OCI-LY1 (cell line): Measurements from ENCODE around the gene DDX50.

Experiments
- H2AFZ ChIP-seq: fragments of 200-600 bp; sonication (generic), shearing (Covaris generic); 2 replicates; pipeline ENCODE4 v1.6.0; 2014; ENCODE audit warnings: antibody characterized with exemption, mild to moderate bottlenecking, low read length
- H3F3A ChIP-seq: fragments of 200-600 bp; sonication (generic), shearing (Covaris generic); 2 replicates; pipeline ENCODE4 v1.6.0; 2014; ENCODE audit warnings: mild to moderate bottlenecking, antibody characterized with exemption, low read length, moderate library complexity; ENCODE audit not compliant: insufficient read depth
- H3K27ac ChIP-seq: fragments of 200-600 bp; sonication (generic); 2 replicates; pipeline ENCODE4 v1.5.1; 2014; ENCODE audit warnings: low read length, mixed run types, mild to moderate bottlenecking, low read depth; ENCODE audit not compliant: poor library complexity, severe bottlenecking
- H3K27me3 ChIP-seq: fragments of 200-600 bp; sonication (generic); 2 replicates; pipeline ENCODE4 v1.6.0; 2014; ENCODE audit warnings: antibody characterized with exemption, mild to moderate bottlenecking, low read length, moderate library complexity; ENCODE audit not compliant: insufficient read depth
- H3K36me3 ChIP-seq: fragments of 200-600 bp; sonication (generic); 2 replicates; pipeline ENCODE4 v1.6.1; 2014; ENCODE audit warnings: mild to moderate bottlenecking, antibody characterized with exemption, low read length, moderate library complexity, mixed read lengths; ENCODE audit not compliant: insufficient read depth
- H3K4me1 ChIP-seq: fragments of 200-600 bp; sonication (generic); 2 replicates; pipeline ENCODE4 v1.5.1; 2014; ENCODE audit warnings: mild to moderate bottlenecking, low read length, moderate library complexity; ENCODE audit not compliant: insufficient read depth, severe bottlenecking
- H3K4me2 ChIP-seq: fragments of 200-600 bp; sonication (generic), shearing (Covaris generic); 2 replicates; pipeline ENCODE4 v1.6.1; 2014; ENCODE audit warnings: low read length
- H3K4me3 ChIP-seq: fragments of 200-600 bp; sonication (generic); 2 replicates; pipeline ENCODE4 v1.5.1; 2014; ENCODE audit warnings: low read length, low read depth, mild to moderate bottlenecking, mixed read lengths; ENCODE audit not compliant: poor library complexity, severe bottlenecking
- H3K79me2 ChIP-seq: fragments of 200-600 bp; shearing (Covaris generic); 2 replicates; pipeline ENCODE4 v1.6.1; 2016; ENCODE audit warnings: mixed run types, low read length, mixed read lengths; ENCODE audit not compliant: insufficient read depth
- H3K9ac ChIP-seq: fragments of 200-600 bp; sonication (generic), shearing (Covaris generic); 2 replicates; pipeline ENCODE4 v1.6.1; 2014; ENCODE audit warnings: mild to moderate bottlenecking, low read length, mixed read lengths
- H3K9me2 ChIP-seq: fragments of 200-600 bp; sonication (generic), shearing (Covaris generic); 2 replicates; pipeline ENCODE4 v1.6.1; 2014; ENCODE audit warnings: low read depth, mild to moderate bottlenecking, low read length, mixed read lengths
- H3K9me3 ChIP-seq: fragments of 200-600 bp; shearing (Covaris generic); 2 replicates; pipeline ENCODE4 v1.6.1; 2014; ENCODE audit warnings: low read length, mixed read lengths
- H4K20me1 ChIP-seq: fragments of 200-600 bp; sonication (generic), shearing (Covaris generic); 2 replicates; pipeline ENCODE4 v1.6.0; 2016; ENCODE audit warnings: mild to moderate bottlenecking, low read length; ENCODE audit not compliant: insufficient read depth
- CTCF ChIP-seq: fragments of 200-600 bp; sonication (generic), shearing (Covaris generic); IDR thresholded peaks from 2 replicates; pipeline ENCODE4 v1.5.1; 2017; ENCODE audit warnings: mild to moderate bottlenecking, antibody characterized with exemption, low read length, moderate library complexity, mixed read lengths
- EZH2 ChIP-seq: fragments of 200-600 bp; sonication (generic), shearing (Covaris generic); IDR thresholded peaks from 2 replicates; pipeline ENCODE4 v1.8.0; 2017; ENCODE audit warnings: borderline replicate concordance, mixed run types, mild to moderate bottlenecking, antibody characterized with exemption, low read length, moderate library complexity, mixed read lengths

DDX50 gene

DNA sequence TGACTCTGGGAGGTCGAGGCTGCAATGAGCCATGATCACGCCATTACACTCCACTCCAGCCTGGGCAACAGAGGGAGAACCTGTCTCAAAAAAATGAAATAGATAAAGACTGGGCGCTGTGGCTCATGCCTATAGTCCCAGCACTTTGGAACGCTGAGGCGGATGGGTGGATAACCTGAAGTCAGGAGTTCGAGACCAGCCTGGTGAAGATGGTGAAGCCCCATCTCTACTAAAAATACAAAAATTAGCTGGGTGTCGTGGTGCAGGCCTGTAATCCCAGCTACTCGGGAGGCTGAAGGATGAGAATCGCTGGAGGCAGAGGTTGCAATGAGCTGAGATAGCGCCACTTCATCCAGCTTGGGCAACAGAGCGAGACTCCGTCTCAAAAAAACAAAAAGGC lies 53.8 kb downstream of the DDX50 start:
- H3K79me2 ChIP-seq = peaks cover 38% of the 10 kb centered on the region
- H3F3A ChIP-seq = no peaks in the 10 kb centered on the region
- H2AFZ ChIP-seq = no peak overlapping the region
- H3K9me3 ChIP-seq = no peaks in the 10 kb centered on the region
- no peaks in the 10 kb centered on the region for H3K9me2 ChIP-seq
- peaks cover 36% of the 10 kb centered on the region for H3K4me1 ChIP-seq
- H3K9ac ChIP-seq = peak overlapping the region; percentile 91
- 0 out of 2 replicates have a peak, but pooled peaks cover 3% of the 10 kb centered on the region for H4K20me1 ChIP-seq
- H3K27ac ChIP-seq = peak overlapping the region; percentile 87
- H3K27me3 ChIP-seq = no peaks in the 10 kb centered on the region
- peak overlapping the region; percentile 99 for H3K4me2 ChIP-seq
- TF ChIP-seq CTCF (no peak), EZH2 (no peak)
- peak overlapping the region; percentile 90 for H3K4me3 ChIP-seq
- H3K36me3 ChIP-seq = peaks cover 37% of the 10 kb centered on the region

- peak overlapping the region; percentile 91 for H3K9ac ChIP-seq
- H3K9me3 ChIP-seq = no peaks in the 10 kb centered on the region
- H3K4me2 ChIP-seq = peak overlapping the region; percentile 99
- 0 out of 2 replicates have a peak, but pooled peaks cover 3% of the 10 kb centered on the region for H4K20me1 ChIP-seq
- no peaks in the 10 kb centered on the region for H3F3A ChIP-seq
- TF ChIP-seq CTCF (no peak), EZH2 (no peak)
- peaks cover 39% of the 10 kb centered on the region for H3K36me3 ChIP-seq
- peaks cover 42% of the 10 kb centered on the region for H3K79me2 ChIP-seq
- H3K27me3 ChIP-seq = no peaks in the 10 kb centered on the region
- peak overlapping the region; percentile 87 for H3K27ac ChIP-seq
- no peak overlapping the region for H2AFZ ChIP-seq
- peaks cover 38% of the 10 kb centered on the region for H3K4me1 ChIP-seq
- H3K4me3 ChIP-seq = peak overlapping the region; percentile 90
- H3K9me2 ChIP-seq = no peaks in the 10 kb centered on the region
Observed at GRCh38 chr10:68955355-68955831, 54.3 kb downstream of the DDX50 start.

- Histone ChIP-seq H2AFZ (no peak within 1 kb of the TSS), H3K27me3 (no peaks in the 10 kb centered on the region), H4K20me1 (0 out of 2 replicates have a peak, but pooled peaks cover 3% of the 10 kb centered on the region), H3K27ac (peak within 1 kb of the TSS; percentile 87), H3K4me2 (peak within 1 kb of the TSS; percentile 99), H3K9me2 (no peaks in the 10 kb centered on the region), H3K36me3 (peaks cover 45% of the 10 kb centered on the region), H3F3A (no peaks in the 10 kb centered on the region), H3K9ac (peak within 1 kb of the TSS; percentile 91), H3K79me2 (peaks cover 47% of the 10 kb centered on the region), H3K4me3 (peak within 1 kb of the TSS; percentile 90), H3K4me1 (peaks cover 38% of the 10 kb centered on the region), H3K9me3 (no peaks in the 10 kb centered on the region)
- TF ChIP-seq EZH2 (no peak), CTCF (peak; percentile 90)
Observed at GRCh38 chr10:68955832-68956532, 54.9 kb downstream of the DDX50 start, which contains the start of gene DDX21. Gene DDX21 (plus strand): TSS chr10:68956170. CDS start chr10:68956226, 56 bp downstream.
